Body of pancreas (tissue), 4 donors: ENCODE results near the gene RFC4.

Source experiments
- CTCF ChIP-seq, 7 experiments: fragments of 450-650 bp in 4 of 7; fragments of 200-600 bp in 3 of 7; sonication (generic) in 3 of 7; IDR thresholded peaks; one replicate each; pipeline ENCODE4 v1.5.1; 2016 to 2019; ENCODE audit warnings: antibody characterized with exemption in 7 of 7
- POLR2A ChIP-seq, 3 donors: fragments of 450-650 bp; IDR thresholded peaks; one replicate each; pipeline ENCODE4 v1.6.1; 2016; ENCODE audit warnings: antibody characterized with exemption in 3 of 3, mild to moderate bottlenecking in 2 of 3

- TF ChIP-seq CTCF (IDR thresholded peaks at IDR 0.05) (no peak), POLR2A (IDR thresholded peaks at IDR 0.05) (no peak)
These were observed 25.5 kb upstream of the RFC4 start for GRCh38 chr3:186831798-186832197.
